ENCODE measurements around the gene FANCD2.

GRCh38 chr3:10108091-10108490 is 81.9 kb downstream of the FANCD2 start, which contains the start of gene FANCD2OS:
- TF ChIP-seq EZH2 (IDR thresholded peaks at IDR 0.05; ENCODE audit: borderline replicate concordance, low read depth, low read length, severe bottlenecking), result no peak
- no peak for TF ChIP-seq CTCF (IDR thresholded peaks at IDR 0.05; ENCODE audit: borderline replicate concordance, extremely low read depth, low read length, poor library complexity, severe bottlenecking)

Data from DND-41 (cell line).